Fibroblast of mammary gland (primary cell): ENCODE measurements around the gene LAMA3.

ENCODE experiments used
- DNase-seq: peaks from one replicate; pipeline ENCODE4 v3.0.0-alpha.2; 2010; ENCODE audit warnings: low read depth
- H3K4me3 ChIP-seq: 2 replicates; pipeline ENCODE4 v1.5.1; 2011; ENCODE audit warnings: low read depth, mild to moderate bottlenecking, low read length, moderate library complexity; ENCODE audit not compliant: control insufficient read depth
- CTCF ChIP-seq: conservative IDR thresholded peaks from 2 replicates; pipeline ENCODE4 v1.5.1; 2011; ENCODE audit warnings: low read depth, low read length, inconsistent platforms; ENCODE audit not compliant: control insufficient read depth, insufficient read depth

LAMA3 gene

DNA sequence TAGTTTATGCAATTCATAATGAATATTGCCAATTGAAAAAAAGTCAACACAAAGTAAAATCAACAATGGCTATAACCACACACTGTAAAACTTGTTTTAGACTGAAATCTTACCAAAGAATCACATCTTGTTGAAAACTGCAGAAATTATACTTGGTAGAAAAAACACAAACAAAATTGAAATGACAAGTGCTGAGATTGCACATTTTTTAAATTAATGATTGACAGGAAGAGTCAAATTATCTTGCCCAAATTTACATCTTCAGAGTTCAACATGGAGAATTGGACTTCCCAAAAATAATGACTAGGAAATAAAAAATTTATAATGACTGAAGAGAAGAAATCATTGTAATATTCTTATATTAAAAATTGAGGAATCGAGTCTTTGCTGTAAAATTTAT, 240.7 kb downstream of the LAMA3 start:
- no peak for DNase-seq
- no peak for TF ChIP-seq CTCF
- no peak overlapping the region for H3K4me3 ChIP-seq

DNA sequence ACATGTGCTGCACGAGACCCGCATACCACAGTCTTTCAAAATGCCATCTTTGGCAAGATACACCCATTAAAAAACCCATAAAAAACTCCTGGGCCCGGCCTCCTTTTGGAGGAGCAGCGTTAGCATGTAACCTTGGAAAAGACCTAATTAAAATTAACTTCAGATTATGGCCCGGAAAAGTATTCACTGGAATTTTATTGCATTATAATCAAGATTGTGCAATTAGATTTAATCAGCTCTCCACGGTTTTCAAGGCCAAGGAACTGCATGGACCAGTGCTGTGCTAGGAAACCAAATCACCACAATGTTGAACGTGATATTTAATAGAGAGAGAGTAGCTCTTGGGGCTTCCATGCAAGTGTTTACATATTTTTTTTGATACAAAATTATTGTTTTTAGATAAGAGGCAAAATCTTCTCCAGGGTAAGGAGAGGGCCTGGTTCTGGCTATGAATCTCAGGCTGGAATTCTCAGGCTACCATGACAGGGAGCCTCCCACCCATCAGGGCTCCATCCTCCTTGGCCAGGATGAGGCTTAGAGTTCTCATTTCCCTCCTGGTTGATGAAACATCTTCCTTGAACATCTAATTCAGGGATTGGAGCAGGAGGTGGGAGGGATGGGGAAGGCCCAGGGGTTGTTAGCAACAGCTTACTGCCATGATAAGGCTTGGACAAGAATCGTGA, 243.3 kb downstream of the LAMA3 start:
- H3K4me3 ChIP-seq: no peak overlapping the region
- no peak for TF ChIP-seq CTCF
- no peak for DNase-seq

DNA sequence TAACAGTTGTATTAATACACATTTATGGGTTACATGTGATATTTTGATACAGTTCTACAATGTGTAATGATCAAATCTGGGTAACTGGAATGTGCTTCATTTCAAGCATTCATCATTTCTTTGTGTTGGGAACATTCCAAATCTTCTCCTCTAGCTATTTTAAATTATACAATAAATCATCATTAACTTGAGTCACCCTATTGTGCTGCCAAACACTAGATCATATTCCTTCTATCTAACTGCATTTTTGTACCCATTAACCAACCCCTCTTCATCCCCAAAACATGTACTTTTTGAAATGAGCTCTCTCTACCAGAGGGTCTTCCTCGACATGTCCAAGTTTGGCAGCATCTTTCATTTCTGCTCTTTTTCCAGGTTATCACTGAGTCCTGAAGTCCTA, 244.2 kb downstream of the LAMA3 start:
- no peak for TF ChIP-seq CTCF
- DNase-seq: peak; percentile 63
- H3K4me3 ChIP-seq: no peak overlapping the region

DNA sequence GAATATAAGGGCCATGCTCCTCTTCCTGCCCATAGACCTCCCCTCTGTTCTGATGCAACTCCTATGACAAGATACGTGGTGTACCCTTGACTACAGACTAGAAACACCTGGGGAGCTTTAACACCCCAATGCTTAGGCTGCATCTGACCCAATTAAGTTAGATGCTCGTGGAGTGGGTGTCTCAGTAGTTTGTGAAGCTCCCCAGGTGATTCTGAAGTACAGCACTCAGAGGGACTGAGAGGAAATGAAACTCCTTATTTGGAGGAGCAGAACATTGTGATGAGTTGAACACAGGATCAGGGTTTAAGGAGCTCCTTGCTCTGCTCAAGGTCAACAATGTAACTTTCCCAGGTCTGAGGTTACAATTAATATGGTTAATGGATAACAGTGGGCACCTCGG, 245.0 kb downstream of the LAMA3 start:
- no peak for TF ChIP-seq CTCF
- H3K4me3 ChIP-seq: no peak overlapping the region
- no peak for DNase-seq

DNA sequence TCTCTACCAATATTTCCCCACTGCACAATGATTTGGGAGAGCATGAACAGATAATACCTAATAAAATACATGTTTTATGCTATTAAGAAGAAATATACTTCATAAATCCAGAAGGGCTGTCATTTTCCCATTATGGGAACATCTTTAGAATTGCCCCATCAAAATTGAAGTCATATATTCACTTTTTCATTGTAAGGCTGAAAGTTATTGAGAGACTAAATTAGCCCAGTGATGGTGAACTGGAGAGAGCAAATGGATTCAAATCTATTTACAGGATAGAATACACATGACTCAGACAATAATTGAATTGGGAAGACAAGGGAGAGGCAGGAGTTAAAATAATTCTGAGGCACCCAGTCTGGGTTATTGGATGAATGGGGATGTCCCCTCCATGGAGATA, 245.6 kb downstream of the LAMA3 start:
- no peak for TF ChIP-seq CTCF
- H3K4me3 ChIP-seq: no peak overlapping the region
- no peak for DNase-seq

GRCh38 chr18:23935804-23936203, 246.6 kb downstream of the LAMA3 start:
- no peak for DNase-seq
- no peak for TF ChIP-seq CTCF
- no peak overlapping the region for H3K4me3 ChIP-seq
